Liver (tissue), 9 donors: ENCODE data around the gene DPM1. TPM values are rescaled to one million over a fixed set of nuclear protein-coding genes. Genes with fewer than 3 reads are reported as not detected.

ENCODE experiments used
- DNase-seq: peaks from one replicate; pipeline ENCODE4 v3.0.0-alpha.2; 2017; ENCODE audit warnings: low spot score
- H3K27ac ChIP-seq, 2 donors: one replicate each; pipeline ENCODE4 v1.7.0; 2013; ENCODE audit warnings: inconsistent platforms in 2 of 2, low read length in 2 of 2, control low read depth in 1 of 2, low read depth in 1 of 2, mild to moderate bottlenecking in 1 of 2
- H3K27me3 ChIP-seq, 4 donors: one replicate each; pipeline versions ENCODE4 v1.6.1 to v1.7.0; 2013; ENCODE audit warnings: low read length in 3 of 4, inconsistent platforms in 1 of 4, mild to moderate bottlenecking in 1 of 4, moderate library complexity in 1 of 4; ENCODE audit not compliant: control insufficient read depth in 4 of 4, insufficient read depth in 4 of 4
- H3K36me3 ChIP-seq, 4 donors: one replicate each; pipeline versions ENCODE4 v1.6.1 to v1.7.0; 2013; ENCODE audit warnings: low read length in 3 of 4, mild to moderate bottlenecking in 3 of 4, low read depth in 1 of 4, moderate library complexity in 1 of 4; ENCODE audit not compliant: control insufficient read depth in 4 of 4, insufficient read depth in 3 of 4
- H3K4me1 ChIP-seq, 4 donors: one replicate each; pipeline versions ENCODE4 v1.6.1 to v1.7.0; 2013; ENCODE audit warnings: low read length in 3 of 4, mild to moderate bottlenecking in 3 of 4, moderate library complexity in 1 of 4; ENCODE audit not compliant: control insufficient read depth in 4 of 4, insufficient read depth in 4 of 4
- H3K4me3 ChIP-seq, 3 donors: one replicate each; pipeline versions ENCODE4 v1.6.1 to v1.7.0; 2013; ENCODE audit warnings: low read length in 3 of 3, control low read depth in 1 of 3, low read depth in 1 of 3, mild to moderate bottlenecking in 1 of 3
- H3K9ac ChIP-seq, 2 donors: one replicate each; pipeline ENCODE4 v1.7.0; 2013; ENCODE audit warnings: low read length in 2 of 2, mild to moderate bottlenecking in 2 of 2, moderate library complexity in 2 of 2, control low read depth in 1 of 2, low read depth in 1 of 2
- H3K9me3 ChIP-seq, 4 donors: one replicate each; pipeline versions ENCODE4 v1.6.1 to v1.7.0; 2013; ENCODE audit warnings: low read length in 3 of 4; ENCODE audit not compliant: control insufficient read depth in 4 of 4
- ATF3 ChIP-seq: IDR thresholded peaks from 2 replicates; pipeline ENCODE4 v1.6.1; 2016; ENCODE audit warnings: antibody characterized with exemption
- CTCF ChIP-seq: fragments of 150-350 bp; IDR thresholded peaks from 2 replicates; pipeline ENCODE4 v1.5.1; 2017; ENCODE audit warnings: improper control_type of control experiment, low read depth, low read length; ENCODE audit not compliant: missing input control
- EGR1 ChIP-seq, 2 donors: IDR thresholded peaks; 2 replicates each; pipeline ENCODE4 v1.6.1; 2016 to 2018; ENCODE audit warnings: antibody characterized with exemption in 2 of 2, low read depth in 2 of 2
- FOXA1 ChIP-seq: IDR thresholded peaks from 2 replicates; pipeline ENCODE4 v1.6.1; 2016; ENCODE audit warnings: antibody characterized with exemption
- FOXA2 ChIP-seq: IDR thresholded peaks from 2 replicates; pipeline ENCODE4 v1.6.1; 2016; ENCODE audit warnings: antibody characterized with exemption
- GABPA ChIP-seq, 2 donors: IDR thresholded peaks in 1 of 2; conservative IDR thresholded peaks in 1 of 2; 2 replicates each; pipeline ENCODE4 v1.6.1; 2016; ENCODE audit warnings: antibody characterized with exemption in 2 of 2, mild to moderate bottlenecking in 1 of 2, moderate library complexity in 1 of 2
- HNF4A ChIP-seq, 2 donors: conservative IDR thresholded peaks; 2 replicates each; pipeline ENCODE4 v1.6.1; 2016; ENCODE audit warnings: antibody characterized with exemption in 2 of 2, mild to moderate bottlenecking in 2 of 2
- HNF4G ChIP-seq: IDR thresholded peaks from 2 replicates; pipeline ENCODE4 v1.6.1; 2016; ENCODE audit warnings: antibody characterized with exemption
- JUND ChIP-seq, 2 donors: IDR thresholded peaks; 2 replicates each; pipeline ENCODE4 v1.6.1; 2016; ENCODE audit warnings: antibody characterized with exemption in 2 of 2
- MAX ChIP-seq: IDR thresholded peaks from 2 replicates; pipeline ENCODE4 v1.6.1; 2016; ENCODE audit warnings: antibody characterized with exemption
- NR2F2 ChIP-seq: IDR thresholded peaks from 2 replicates; pipeline ENCODE4 v1.6.1; 2016; ENCODE audit warnings: antibody characterized with exemption
- RAD21 ChIP-seq, 2 donors: IDR thresholded peaks; 2 replicates each; pipeline ENCODE4 v1.6.1; 2016; ENCODE audit warnings: antibody characterized with exemption in 2 of 2, mild to moderate bottlenecking in 2 of 2
- REST ChIP-seq: IDR thresholded peaks from 2 replicates; pipeline ENCODE4 v1.6.1; 2016; ENCODE audit warnings: antibody characterized with exemption, mild to moderate bottlenecking
- RXRA ChIP-seq, 2 donors: IDR thresholded peaks; 2 replicates each; pipeline ENCODE4 v1.6.1; 2017 to 2018; ENCODE audit warnings: antibody characterized with exemption in 2 of 2, mild to moderate bottlenecking in 1 of 2
- SP1 ChIP-seq: IDR thresholded peaks from 2 replicates; pipeline ENCODE4 v1.6.1; 2018; ENCODE audit warnings: antibody characterized with exemption, mild to moderate bottlenecking
- TAF1 ChIP-seq: conservative IDR thresholded peaks from 2 replicates; pipeline ENCODE4 v1.6.1; 2016; ENCODE audit warnings: antibody characterized with exemption, mild to moderate bottlenecking
- YY1 ChIP-seq: IDR thresholded peaks from 2 replicates; pipeline ENCODE4 v1.6.1; 2016; ENCODE audit warnings: antibody characterized with exemption, mild to moderate bottlenecking
- ZBTB33 ChIP-seq: IDR thresholded peaks from 2 replicates; pipeline ENCODE4 v1.6.1; 2016; ENCODE audit warnings: antibody characterized with exemption
- WGBS: extraction: QIAGEN DNeasy Blood & Tissue Kit; methylation state at CpG from one replicate; pipeline ENCODE4 v1.1.7; 2013; 5-methylcytosine and 5-hydroxymethylcytosine counted together
- polyA plus RNA-seq, 2 donors: library from polyadenylated mRNA; stranded (reverse) in 1 of 2; unstranded in 1 of 2; fragments of 200-250 nt in 1 of 2; fragments of >200 nt in 1 of 2; fragmentation: Nextera tagmentation in 1 of 2; extraction: Ambion mirVana in 1 of 2; gene quantifications; one replicate each; pipeline versions ENCODE4 v1.2.1 to v1.2.3, GENCODE V29; 2013 to 2015
- total RNA-seq, 2 donors: library from RNA; depleted of rRNA; stranded (reverse); fragments of >200 nt; gene quantifications; one replicate each; pipeline ENCODE4 v1.2.3, GENCODE V29; 2014
- donor health status: healthy.
- donor health status: healthy.
- donor health status: healthy.
- donor health status: healthy.
- donor health status: healthy.

Gene DPM1
- total and polyA plus RNA-seq, 4 donors, result 27.2 to 42.6 (median 35.2) TPM

GRCh38 chr20:50901301-50901700, 57.0 kb downstream of the DPM1 start:
- H3K4me3 ChIP-seq, result no peak overlapping the region
- no peaks in the 10 kb centered on the region for H3K9me3 ChIP-seq
- H3K9ac ChIP-seq, result no peak overlapping the region
- no peak for DNase-seq
- H3K27me3 ChIP-seq, result no peaks in the 10 kb centered on the region
- peaks cover under 1 to 41% (median 25%) of the 10 kb centered on the region in 4 donors for H3K36me3 ChIP-seq
- no peak overlapping the region for H3K27ac ChIP-seq
- 97% methylated on average over 1 of the region's 1 CpG for WGBS
- H3K4me1 ChIP-seq, result peaks cover 0 to 3% (median 0%) of the 10 kb centered on the region in 4 donors
- TF ChIP-seq JUND (IDR thresholded peaks at IDR 0.05), result no peak
- TF ChIP-seq HNF4G, result no peak
- TF ChIP-seq FOXA1, result no peak
- no peak for TF ChIP-seq CTCF
- TF ChIP-seq TAF1, result no peak
- TF ChIP-seq HNF4A (conservative IDR thresholded peaks at IDR 0.05), result no peak
- TF ChIP-seq GABPA (IDR thresholded peaks at IDR 0.05 in 1 of 2, conservative IDR thresholded peaks at IDR 0.05 in 1 of 2), result no peak
- no peak for TF ChIP-seq YY1
- no peak for TF ChIP-seq RAD21 (IDR thresholded peaks at IDR 0.05)
- no peak for TF ChIP-seq ATF3
- TF ChIP-seq RXRA (IDR thresholded peaks at IDR 0.05), result no peak
- TF ChIP-seq FOXA2, result no peak
- no peak for TF ChIP-seq MAX
- TF ChIP-seq NR2F2, result no peak
- no peak for TF ChIP-seq REST
- TF ChIP-seq SP1, result no peak
- no peak for TF ChIP-seq ZBTB33

GRCh38 chr20:50900261-50900660, 58.1 kb downstream of the DPM1 start:
- Histone ChIP-seq H3K9ac (no peak overlapping the region), H3K27ac (no peak overlapping the region), H3K4me3 (no peak overlapping the region), H3K27me3 (no peaks in the 10 kb centered on the region), H3K9me3 (no peaks in the 10 kb centered on the region), H3K36me3 (peaks cover 1 to 41% (median 25%) of the 10 kb centered on the region in 4 donors), H3K4me1 (peaks cover 0 to 4% (median under 1%) of the 10 kb centered on the region in 4 donors)
- no peak for TF ChIP-seq RXRA (IDR thresholded peaks at IDR 0.05)
- TF ChIP-seq CTCF, result no peak
- no peak for TF ChIP-seq HNF4A (conservative IDR thresholded peaks at IDR 0.05)
- no peak for TF ChIP-seq EGR1 (IDR thresholded peaks at IDR 0.05; ENCODE audit: low read depth in 2 of 2)
- WGBS, result 97% methylated on average over 7 of the region's 7 CpGs
- no peak for DNase-seq
